ENCODE measurements around the gene SLC35F1.

The SLC35F1 gene

DNA sequence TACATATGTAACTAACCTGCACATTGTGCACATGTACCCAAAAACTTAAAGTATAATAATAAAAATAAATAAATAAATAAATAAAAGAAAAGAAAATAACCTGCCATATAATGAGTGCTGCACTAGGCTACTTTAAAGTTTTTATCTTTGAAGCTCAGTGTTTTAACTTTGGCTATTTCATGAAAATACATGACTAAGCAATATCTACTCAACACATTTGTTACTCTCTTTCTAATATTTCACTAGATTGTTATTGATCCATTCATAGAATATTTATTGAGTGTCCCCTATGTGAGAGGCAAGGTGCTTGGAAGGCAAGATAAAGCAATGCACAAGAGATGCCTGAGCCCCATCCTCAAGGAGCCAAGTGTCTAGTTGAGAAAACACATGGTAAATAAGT lies 221.7 kb downstream of the SLC35F1 start:
- no peak for DNase-seq

DNA sequence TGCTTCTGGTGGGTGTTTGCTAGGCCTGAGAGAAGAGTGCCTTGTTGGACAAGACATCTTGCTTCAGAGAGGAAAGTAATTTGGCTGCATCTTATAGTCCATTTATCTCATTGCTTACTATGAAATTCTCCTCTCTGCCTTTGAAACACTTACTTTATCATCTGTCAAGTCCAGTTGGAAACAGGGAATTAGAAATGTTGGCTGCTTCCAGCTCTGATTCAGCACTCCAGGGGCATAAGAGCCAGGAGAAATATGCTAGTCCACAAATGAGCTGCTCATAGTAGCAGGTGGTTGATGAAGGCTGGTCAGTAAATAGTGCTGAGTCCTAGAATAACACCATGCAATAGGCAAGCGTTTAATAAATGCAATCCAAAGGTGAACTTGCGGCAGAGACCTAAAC lies 227.1 kb downstream of the SLC35F1 start:
- DNase-seq = no peak

DNA sequence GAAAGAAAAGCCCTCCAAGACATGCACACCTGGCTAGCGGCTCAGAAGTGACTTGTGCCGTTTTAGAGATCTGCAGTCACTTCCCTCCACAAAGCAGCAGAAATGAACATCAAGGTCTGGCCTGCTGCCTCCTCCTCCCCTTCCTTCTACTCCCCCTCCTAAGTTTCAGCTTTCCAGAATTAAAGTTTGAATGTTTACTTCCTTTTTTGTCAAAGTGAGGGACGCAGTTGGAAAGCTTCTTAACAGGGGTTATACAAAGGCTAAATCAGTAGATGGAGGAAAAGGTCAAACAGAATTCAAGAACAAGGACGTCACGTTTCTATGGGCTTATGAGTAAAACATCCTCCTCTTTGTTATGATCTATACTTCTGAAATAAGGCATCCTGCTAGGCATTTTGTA lies 227.7 kb downstream of the SLC35F1 start:
- DNase-seq = no peak

DNA sequence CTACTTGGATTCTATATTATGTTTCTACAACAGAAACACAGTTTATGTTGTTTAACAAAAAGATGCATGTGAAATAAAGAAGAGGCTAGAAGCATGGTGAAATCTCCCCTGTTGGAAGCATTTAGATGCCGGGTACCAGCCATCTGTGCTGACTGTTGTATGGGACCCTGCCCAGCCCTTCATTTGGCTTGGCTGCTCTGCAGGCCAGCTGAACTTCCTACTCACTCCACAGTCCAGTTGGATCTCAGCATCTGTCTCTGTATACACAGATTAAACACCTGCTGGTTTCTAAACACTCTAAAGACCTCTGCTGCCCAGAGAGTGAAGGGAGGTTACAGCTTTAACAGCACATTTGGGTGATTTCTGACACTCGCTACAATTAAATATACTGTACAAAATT lies 228.3 kb downstream of the SLC35F1 start:
- no peak for DNase-seq

DNA sequence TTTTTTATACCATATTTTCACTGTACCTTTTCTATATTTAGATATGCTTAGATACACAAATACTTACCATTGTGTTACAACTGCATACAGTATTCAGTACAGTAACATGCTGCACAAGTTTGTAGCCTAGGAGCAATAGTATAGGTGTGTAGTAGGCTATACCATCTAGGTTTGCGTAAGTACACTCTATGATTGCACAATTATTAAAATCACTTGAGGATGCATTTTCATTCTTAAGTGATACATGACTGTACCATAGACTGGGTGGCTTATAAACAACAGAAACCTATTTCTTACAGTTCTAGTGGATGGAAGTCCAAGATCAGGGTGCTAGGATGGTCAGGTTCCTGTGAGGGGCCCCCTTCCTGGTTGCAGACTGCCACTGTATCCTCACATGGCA lies 234.1 kb downstream of the SLC35F1 start:
- no peak for DNase-seq

DNA sequence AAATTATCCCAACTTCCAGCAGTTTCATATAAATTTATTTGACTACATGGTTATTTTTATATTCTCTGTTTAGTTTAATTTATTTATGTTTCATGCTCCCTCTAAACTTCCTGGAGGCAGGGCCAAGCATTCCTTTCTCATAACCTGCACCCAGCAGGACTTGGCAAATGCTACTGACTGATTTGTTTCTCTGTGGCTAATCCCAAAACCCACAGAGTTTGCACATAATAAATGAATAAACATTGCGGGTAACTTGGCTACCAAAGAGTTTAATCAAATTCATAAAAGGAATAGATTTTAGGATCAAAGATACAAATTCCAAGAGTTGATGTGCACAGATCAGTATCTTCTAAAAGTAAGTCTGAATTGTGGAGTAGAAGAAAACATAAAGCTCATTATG lies 239.5 kb downstream of the SLC35F1 start:
- DNase-seq = no peak

DNA sequence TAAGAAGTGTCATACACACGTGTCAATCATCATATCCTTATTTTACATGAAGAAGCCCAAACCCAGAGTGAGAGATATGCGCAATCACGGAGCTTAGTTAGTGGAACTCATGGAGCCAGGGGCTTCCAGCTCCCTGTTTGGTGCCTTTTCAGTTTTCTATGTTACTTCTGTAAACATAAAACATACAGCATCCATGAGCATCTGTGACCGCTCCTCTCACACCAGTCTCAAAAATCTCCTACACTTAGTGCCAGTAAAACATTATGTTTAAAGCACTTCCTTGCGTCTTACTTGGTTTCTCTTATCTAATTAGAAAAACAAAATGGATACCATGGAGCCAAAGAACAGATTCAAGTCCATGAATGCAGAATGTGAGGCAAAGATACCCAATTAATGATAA lies 240.4 kb downstream of the SLC35F1 start:
- DNase-seq = no peak

DNA sequence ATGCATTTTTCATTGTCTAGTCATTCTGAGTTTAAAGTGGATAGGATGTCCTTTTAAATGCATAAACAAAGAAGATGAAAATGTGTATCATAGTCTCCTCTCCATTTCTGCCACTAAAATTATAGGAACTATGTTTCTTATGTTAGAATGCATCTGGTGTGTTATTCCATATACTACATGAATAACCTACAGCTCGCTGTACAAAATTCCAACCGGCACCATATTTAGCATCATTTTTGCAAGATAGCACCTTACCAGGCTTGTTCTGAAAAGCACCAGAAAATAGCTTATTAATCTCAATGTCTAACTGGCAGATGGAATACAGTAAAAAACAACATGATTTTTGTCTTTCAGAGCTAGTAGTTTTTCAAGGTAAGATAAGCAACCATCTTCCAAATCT lies 241.5 kb downstream of the SLC35F1 start:
- DNase-seq = no peak

DNA sequence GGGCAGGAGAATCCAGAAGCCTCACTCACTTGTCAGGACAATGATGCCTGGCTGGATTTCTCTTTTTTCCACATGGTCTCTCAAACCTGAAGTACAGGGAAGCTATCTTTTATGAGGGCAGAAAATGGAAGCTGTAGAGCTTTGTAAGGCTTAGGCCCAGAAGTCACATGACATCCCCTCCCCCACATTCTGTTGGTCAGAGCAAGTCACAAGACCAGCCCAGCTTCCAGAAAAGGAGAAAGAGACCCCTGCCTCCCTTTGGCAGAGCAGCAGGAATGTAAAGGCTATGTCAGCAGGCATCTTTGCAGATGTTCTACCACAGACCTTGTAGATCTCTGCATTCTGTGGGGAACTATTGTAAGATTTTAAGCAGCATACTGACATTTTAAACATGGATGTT lies 245.5 kb downstream of the SLC35F1 start:
- no peak for DNase-seq

DNA sequence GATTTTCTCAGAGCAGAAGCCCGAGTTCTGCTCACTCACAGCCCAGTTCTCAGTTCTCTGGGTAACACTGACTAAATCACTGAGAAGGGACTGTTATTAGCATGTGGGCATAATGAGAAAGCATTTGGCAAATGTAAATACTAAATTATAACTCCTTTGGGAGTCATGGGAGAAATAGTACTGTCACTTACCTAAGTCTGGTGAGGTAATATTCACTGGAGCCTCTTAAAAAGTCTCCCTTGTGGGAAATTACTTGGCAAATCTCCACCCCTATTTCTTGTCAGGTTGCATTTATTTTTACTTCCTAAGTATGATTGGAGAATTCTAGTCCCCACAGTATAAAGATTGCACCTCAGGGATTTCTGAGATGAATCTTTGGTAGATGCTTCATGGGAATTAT lies 254.3 kb downstream of the SLC35F1 start:
- DNase-seq = no peak

DNA sequence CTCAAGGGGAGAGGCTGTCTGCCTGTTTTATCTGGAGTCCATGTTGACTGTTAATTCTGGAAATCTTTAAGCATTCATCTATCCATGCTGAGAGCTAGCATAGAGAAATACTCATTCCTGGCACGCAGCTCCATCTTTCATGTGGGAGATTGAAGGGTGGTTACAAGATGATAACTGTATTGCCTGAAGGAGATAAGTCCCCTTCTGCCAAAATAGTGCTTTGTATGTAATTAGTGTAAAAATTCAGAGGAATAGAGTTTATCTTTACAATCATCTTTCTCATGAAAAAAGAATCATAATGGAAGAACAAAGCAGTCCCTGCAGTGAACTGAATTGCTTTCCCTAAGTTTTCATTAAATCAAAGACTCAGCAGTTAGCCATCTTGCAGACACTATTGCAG lies 256.5 kb downstream of the SLC35F1 start:
- no peak for DNase-seq

DNA sequence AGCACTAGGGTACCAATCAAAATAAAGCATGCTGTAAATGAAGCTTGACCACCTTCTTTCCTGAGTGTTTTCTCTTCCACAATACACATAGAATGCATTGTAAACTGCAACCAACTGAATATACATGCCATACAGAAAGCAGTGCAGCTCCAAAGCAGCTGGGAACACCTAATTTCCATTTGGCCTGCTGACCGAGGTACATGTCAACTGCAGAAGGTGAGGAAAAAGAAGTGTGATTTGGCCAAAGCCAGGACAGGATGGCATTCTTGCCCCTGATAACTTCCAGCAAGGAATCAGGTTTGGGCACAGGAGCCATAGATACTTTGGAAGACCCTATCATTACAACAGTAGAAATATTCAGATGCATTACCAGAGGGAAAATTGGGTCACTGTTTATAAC lies 258.4 kb downstream of the SLC35F1 start:
- DNase-seq = no peak

DNA sequence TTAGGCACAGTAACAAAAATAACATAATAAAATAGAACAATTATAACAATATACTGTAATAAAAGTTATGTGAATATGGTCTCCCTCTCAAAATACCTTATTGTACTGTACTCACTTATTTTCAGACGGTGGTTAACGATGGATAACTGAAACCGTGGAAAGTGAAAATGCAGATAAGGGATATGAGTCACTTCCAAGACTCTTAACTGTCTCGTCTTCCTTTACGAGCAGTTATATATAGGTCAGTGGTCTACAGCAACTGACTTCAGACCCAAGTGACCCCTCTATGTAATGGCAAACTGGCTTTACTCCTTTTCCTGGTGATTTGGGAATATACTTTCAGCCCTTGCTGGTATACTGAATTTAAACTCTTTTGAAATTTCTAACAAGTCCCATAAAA lies 261.4 kb downstream of the SLC35F1 start:
- DNase-seq = no peak

DNA sequence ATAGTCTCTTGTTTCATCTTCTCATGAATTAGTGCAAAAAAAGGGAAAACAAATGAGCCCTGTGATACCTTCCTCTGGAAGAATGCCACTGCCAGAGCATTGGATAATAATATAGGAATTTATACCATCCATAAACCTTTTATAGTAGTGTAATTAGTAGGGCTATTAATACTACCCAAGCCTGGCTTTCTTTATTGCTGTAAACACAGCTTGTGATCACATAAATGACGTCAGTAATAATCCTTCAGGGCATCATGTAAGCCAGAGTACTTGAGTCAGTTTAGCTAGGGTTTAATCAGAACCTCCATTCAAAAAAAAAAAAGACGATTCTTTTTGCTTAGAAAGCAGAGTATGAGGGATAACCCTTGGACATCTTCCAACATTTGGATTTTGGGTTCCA lies 264.8 kb downstream of the SLC35F1 start:
- no peak for DNase-seq

DNA sequence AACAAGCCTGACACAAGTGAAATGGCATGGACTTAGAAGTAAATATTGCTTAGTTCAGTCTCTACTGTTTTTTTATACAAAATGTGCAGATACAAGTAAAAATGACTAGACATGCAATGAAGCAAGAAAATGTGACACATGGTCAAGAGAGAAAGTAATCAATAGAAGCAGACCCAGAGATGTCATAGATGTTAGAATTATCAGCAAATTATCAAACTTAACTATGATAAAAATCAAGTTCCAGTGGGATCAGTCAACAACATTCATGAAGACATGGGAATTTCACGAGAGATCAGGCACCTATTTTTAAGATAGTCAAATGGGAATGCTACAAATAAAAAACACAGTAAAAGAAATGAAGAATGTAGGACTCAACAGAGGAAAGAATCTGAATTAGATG lies 267.0 kb downstream of the SLC35F1 start:
- no peak for DNase-seq

DNA sequence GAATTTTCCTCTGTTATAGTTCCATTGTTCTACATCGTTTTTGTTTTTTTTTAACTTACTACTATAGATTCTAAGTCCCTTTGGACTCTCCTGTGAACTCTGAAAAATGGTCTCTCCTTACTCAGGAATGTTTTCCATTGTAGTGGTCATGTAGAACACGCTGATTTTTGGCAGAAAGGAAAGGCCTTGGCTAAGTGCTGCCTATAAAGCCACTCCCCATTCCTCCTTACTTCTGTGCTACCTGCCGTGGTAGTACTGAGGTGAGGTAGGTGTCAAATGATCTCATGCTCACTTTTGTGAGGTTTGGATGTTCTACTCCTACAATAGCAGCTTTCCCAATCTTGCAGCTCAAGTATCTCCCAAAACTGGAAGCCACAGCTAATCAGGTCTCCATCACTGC lies 270.7 kb downstream of the SLC35F1 start:
- DNase-seq = no peak

DNA sequence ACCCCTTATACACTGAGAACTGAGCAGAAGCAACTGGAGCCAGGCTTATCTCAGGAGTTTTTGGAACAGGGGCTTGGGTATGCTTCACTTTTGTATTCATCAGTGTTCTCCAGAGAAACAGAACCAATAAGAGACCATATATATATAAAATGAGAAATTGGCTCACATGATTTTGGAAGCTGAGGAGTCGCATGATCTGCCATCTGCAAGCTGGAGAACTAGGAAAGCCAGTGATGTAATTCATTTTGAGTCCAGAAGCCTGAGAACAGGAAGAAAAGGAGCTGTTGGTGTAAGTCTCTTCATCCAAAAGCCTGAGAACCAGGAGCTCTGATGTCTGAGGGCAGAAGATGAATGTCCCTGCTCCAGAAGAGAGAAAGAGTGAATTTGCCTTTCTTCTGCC lies 272.0 kb downstream of the SLC35F1 start:
- DNase-seq = no peak

DNA sequence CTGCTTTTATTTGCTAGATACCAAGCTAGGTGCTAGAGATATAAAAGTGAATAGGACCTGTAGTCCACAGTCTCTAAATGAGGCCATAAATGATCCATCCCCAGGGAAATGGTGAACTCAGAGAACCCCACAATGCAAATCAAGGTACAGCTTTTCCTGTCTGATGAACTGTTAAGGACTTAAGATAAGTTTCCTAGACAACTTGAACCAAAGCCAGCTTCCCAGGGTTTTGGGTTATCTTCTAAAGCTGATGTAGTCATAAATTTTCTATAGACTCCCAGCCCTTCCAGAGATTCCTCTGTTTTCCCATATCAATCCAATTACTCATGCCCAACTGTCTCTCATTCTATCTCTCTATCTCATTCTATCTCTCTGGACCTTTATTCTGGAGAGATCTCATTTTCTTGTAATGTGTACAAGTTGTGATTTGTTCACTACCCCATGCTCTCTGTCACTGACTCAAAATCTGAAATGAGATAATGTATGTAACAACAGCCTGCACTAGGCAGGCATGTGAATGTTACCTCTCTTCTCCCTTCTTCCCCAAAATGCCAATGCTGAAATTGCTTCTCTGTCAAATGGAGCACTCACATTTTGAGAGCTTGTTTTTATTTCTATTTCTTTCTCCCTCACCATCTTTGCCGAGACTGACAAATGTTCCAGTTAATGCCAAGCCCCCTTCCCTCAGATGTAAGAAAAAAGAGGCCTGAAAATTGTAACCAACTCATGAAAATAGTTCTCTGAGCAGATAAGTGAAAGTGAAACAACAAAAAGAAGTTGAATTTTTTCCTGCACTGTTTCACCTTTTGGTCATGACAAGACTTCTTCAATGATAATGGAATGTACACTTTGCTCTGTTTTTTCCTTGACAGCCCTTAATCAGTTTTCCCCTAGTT lies 279.9 kb downstream of the SLC35F1 start:
- no peak for DNase-seq

DNA sequence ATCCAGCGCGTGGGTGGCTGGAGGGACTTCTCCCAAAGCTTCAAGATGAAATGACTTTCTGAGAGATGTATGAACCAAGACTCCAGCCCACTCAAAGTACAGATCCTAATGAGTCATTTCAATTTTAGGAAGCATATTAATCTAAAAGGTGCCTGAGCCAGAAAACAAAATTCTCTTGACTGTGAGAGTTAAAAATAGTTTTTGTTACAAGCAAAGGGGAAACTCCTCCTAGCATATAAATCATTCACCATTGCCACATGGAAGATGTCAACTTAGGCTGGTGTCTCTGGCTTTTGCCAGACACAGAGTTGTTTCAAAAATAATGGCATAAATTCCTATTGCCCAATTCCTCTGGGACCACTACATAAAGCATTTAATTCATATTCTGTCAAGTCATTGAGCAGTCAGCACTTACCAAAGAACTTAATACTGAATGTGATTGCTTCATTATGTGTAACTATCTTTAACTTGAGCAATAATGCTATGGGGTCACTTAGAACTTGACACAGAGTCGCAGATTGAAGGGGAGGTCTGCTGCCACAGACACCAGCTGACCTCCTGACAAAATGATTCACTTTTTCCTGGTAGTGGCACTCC lies 280.6 kb downstream of the SLC35F1 start:
- no peak for DNase-seq

DNA sequence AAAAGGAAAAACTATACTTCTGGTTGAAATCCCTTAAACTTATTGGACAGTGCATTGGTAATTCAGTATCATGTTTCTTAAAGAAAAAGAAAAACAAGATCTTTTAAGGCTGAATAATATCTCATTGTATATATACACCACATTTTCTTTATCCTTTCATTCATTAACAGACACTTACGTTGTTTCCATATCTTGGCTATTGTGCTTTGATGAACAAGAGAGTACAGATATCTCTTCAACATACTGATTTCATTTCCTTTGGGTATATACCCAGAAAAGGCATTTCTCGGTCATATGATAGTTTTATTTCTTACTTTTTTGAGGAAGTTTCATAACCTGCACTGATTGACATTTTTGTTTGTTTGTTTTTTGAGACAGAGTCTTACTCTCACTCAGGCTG lies 281.5 kb downstream of the SLC35F1 start:
- DNase-seq = no peak

DNA sequence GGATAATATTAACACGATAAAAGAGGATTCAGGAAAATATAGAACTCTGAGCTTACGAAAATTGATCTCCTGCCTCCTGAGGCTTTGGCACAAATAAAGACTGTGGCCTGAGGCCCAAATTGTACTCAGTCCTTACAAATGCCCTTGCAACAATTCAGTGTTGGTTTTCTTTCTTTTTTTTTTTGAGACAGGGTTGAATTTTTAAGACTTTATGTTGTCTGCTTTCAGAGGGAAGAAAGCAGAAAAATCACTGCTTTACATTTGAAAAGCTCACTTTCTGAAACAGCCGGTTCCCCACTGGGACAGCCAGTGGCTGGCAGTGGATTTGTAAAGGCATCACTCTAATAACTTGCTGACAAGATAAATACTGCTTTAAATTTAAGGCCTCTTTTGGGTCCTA lies 290.5 kb downstream of the SLC35F1 start:
- DNase-seq = no peak

DNA sequence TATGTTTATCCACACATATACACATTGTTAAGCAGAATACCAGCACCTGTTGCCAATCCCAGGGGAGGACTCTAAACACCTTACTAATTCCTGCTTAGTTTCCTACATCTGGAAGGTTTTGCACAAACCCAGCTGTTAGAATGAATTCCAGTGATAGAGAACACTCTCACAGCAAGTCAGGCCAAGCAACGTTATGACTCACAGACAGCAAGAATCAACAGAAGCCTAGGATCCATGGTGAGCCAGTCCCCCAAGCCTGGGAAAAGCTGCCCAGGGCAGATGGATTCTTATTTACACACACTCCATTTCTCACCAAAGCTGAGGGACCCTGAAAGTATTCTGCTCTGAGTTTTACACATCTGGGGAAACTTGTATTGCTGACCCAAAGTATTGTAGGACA lies 291.7 kb downstream of the SLC35F1 start:
- no peak for DNase-seq

DNA sequence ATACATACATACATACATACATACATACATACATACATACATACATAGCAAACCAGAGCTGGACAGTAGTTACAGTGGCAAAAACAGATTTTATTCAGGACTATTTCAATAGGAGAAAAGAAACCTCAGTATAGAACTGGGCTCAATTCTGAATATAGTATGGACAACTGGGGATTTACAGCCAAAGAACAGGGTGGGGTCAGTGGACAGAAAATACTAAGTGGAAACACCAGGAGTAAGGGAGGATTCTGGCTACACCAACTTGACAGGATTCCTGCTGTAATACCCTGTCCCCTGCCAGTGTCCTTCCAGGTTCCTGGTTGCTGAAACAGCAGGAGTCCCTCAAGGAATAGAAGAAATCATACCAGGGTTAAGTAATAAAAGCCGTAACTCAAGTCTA lies 293.1 kb downstream of the SLC35F1 start:
- DNase-seq = no peak

DNA sequence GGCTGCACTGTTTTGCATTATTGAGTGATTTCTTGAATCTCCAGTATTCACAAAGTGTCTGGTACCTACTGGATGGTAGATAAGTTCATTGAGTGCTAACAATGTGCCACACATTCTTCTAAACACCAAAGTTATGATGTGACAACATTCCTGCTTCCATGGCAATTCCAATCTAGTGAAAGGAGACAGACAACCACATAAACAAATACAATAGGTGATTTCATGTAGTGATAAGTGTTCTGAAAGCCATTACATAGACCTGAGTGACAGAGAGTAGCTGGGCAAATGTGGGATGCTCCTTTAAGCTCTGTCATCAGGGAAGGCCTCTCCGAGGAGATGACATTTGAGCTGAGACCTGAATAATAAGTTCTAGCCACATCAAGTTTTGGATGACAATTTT lies 295.5 kb downstream of the SLC35F1 start:
- DNase-seq = no peak

DNA sequence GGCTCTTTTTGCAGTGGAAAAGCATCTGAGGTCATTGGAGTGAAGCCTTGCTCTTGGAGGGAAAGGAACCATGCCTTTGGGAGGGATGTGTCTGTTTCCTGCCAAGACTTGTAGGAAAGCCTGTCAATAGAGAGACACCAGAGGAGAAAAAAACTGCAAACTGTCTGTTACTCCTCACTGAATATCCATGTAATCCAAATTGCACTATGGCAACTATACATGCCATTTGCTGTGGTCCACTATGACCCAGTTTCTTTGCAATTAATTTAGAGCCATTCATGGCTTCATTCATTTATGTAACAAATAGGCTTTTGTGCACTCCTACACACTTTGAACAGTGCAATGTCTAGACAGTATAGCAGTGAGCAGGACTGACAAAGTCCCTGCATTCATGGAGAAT lies 296.5 kb downstream of the SLC35F1 start:
- DNase-seq = no peak
